T-cell (primary cell): ENCODE data around the gene CDRT4. TPM values are rescaled to one million over a fixed set of nuclear protein-coding genes. Genes with fewer than 3 reads are reported as not detected.

Experiments used
- ATAC-seq, 4 experiments: fragments of 200-7000 bp in 3 of 4; fragments of 150-1000 bp in 1 of 4; cut with Tn5 transposase; replicated peaks in 1 of 4; 1 replicate in 3 of 4; 2 replicates in 1 of 4; pipeline ENCODE4 v1.10.0; 2021; ENCODE audit warnings: moderate library complexity in 3 of 4, mild to moderate bottlenecking in 2 of 4, moderate number of reproducible peaks in 1 of 4
- CTCF ChIA-PET, 2 donors: fragments of 300-600 bp; sonication (Branson Sonifier 250); formaldehyde crosslinking; loops; one replicate each; lab custom pipeline; 2022; ENCODE audit warnings: antibody characterized with exemption in 2 of 2; lab: Charles Lee
- POLR2A ChIA-PET, 2 donors: fragments of 300-600 bp; sonication (Branson Sonifier 250); formaldehyde crosslinking; loops; one replicate each; lab custom pipeline; 2022; ENCODE audit warnings: antibody characterized with exemption in 2 of 2; lab: Charles Lee
- DNase-seq, 35 experiments: peaks; one replicate each; pipeline versions ENCODE4 v3.0.0 to v3.0.0-alpha.2; 2013 to 2023
- H3K27ac ChIP-seq: one replicate; pipeline ENCODE4 v1.5.1; 2013; ENCODE audit warnings: low read length
- H3K27me3 ChIP-seq, 2 experiments: replicated peaks in 1 of 2; 1 replicate in 1 of 2; 2 replicates in 1 of 2; pipeline versions ENCODE4 v1.6.1 to v1.7.0; 2013; ENCODE audit warnings: low read length in 1 of 2, mixed read lengths in 1 of 2; ENCODE audit not compliant: control insufficient read depth in 2 of 2, insufficient read depth in 2 of 2; ENCODE audit errors: extremely low read depth in 1 of 2
- H3K36me3 ChIP-seq, 2 donors: 1 replicate in 1 of 2; 2 replicates in 1 of 2; pipeline versions ENCODE4 v1.6.1 to v1.7.0; 2013; ENCODE audit warnings: low read length in 1 of 2; ENCODE audit not compliant: control insufficient read depth in 2 of 2, insufficient read depth in 1 of 2; ENCODE audit errors: extremely low read depth in 1 of 2
- H3K4me1 ChIP-seq, 2 experiments: 1 replicate in 1 of 2; 2 replicates in 1 of 2; pipeline versions ENCODE4 v1.6.1 to v1.7.0; 2013; ENCODE audit warnings: low read length in 2 of 2, mixed read lengths in 1 of 2; ENCODE audit not compliant: insufficient read depth in 2 of 2, control insufficient read depth in 1 of 2; ENCODE audit errors: extremely low read depth in 1 of 2
- H3K4me3 ChIP-seq, 2 donors: 1 replicate in 1 of 2; 2 replicates in 1 of 2; pipeline versions ENCODE4 v1.5.1 to v1.7.0; 2013; ENCODE audit warnings: mild to moderate bottlenecking in 2 of 2, low read length in 1 of 2, moderate library complexity in 1 of 2; ENCODE audit not compliant: control insufficient read depth in 1 of 2; ENCODE audit errors: extremely low read depth in 1 of 2
- H3K9me3 ChIP-seq: 2 replicates; pipeline ENCODE4 v1.7.0; 2013
- H3K27ac Mint-ChIP-seq, 2 donors: one replicate each; pipeline ENCODE4 v1.8.0; 2020 to 2021; ENCODE audit warnings: mild to moderate bottlenecking in 2 of 2, mixed read lengths in 2 of 2
- H3K27me3 Mint-ChIP-seq, 2 donors: one replicate each; pipeline ENCODE4 v1.8.0; 2021 to 2022; ENCODE audit warnings: mixed read lengths in 2 of 2
- H3K36me3 Mint-ChIP-seq: one replicate; pipeline ENCODE4 v1.8.0; 2021; ENCODE audit warnings: mixed read lengths
- H3K4me1 Mint-ChIP-seq, 3 donors: one replicate each; pipeline ENCODE4 v1.8.0; 2020 to 2022; ENCODE audit warnings: mixed read lengths in 3 of 3, mild to moderate bottlenecking in 1 of 3
- H3K4me3 Mint-ChIP-seq, 3 donors: one replicate each; pipeline ENCODE4 v1.8.0; 2020 to 2022; ENCODE audit warnings: mild to moderate bottlenecking in 3 of 3, mixed read lengths in 3 of 3, moderate library complexity in 3 of 3
- H3K9me3 Mint-ChIP-seq, 3 donors: one replicate each; pipeline ENCODE4 v1.8.0; 2020 to 2022; ENCODE audit warnings: mixed read lengths in 3 of 3
- WGBS: methylation state at CpG from one replicate; pipeline ENCODE4 v1.1.5; 2013; ENCODE audit warnings: missing lambda C conversion rate; ENCODE audit not compliant: insufficient coverage; 5-methylcytosine and 5-hydroxymethylcytosine counted together
- total RNA-seq, 35 experiments: library from RNA in 6 of 35; stranded (reverse) in 6 of 35; fragments of 120-200 nt in 1 of 35; gene quantifications; one replicate each; pipeline versions ENCODE4 v1.2.1 to v1.2.4 and lab custom pipeline; 2013 to 2026

Gene CDRT4
- total RNA-seq, 5 donors from 2014 or later (not counting 1 experiment from before 2014, with no cell fraction given), result 4.7 to 10.0 (median 9.0) TPM

DNA sequence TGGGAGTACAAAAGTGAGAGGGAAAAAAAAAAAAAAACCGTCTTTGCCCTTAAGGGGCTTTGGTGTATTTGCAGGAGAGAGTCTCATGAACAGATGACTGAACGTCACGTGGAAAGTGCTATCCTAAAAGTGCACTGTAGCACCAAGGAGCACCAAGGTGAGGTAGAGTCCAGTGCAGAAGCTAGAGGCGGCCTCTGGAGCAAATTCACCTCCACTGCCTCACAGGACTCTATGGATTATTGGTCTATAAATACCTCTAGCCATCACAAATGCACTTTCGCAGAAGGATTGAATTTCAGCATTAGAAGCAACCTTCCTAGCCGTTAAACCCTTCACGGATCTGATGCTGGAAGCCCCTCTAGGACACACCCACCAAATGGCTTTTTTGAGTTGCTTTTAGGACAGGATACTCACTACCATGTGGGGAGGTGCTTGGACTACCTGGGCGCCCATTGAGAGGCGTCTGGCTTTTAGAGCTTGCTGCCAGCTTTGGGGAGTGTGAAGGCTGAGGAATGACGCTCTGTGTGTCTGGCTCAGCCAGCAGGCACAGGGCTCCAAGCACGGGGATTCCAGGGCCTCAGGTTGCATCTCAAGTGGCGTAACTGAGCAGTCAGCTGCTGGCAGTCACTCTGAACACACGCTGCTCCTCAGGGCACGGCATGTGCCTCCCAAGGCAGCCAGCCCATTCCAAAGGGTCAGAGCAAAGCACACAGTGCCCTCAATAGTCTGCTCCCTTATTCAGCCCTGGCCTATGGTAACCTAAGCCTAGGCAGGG, 52.7 kb downstream of the CDRT4 start:
- CTCF ChIA-PET, result no interaction called here
- ATAC-seq, result no peak
- H3K4me1 Mint-ChIP-seq, result no peaks in the 10 kb centered on the region

DNA sequence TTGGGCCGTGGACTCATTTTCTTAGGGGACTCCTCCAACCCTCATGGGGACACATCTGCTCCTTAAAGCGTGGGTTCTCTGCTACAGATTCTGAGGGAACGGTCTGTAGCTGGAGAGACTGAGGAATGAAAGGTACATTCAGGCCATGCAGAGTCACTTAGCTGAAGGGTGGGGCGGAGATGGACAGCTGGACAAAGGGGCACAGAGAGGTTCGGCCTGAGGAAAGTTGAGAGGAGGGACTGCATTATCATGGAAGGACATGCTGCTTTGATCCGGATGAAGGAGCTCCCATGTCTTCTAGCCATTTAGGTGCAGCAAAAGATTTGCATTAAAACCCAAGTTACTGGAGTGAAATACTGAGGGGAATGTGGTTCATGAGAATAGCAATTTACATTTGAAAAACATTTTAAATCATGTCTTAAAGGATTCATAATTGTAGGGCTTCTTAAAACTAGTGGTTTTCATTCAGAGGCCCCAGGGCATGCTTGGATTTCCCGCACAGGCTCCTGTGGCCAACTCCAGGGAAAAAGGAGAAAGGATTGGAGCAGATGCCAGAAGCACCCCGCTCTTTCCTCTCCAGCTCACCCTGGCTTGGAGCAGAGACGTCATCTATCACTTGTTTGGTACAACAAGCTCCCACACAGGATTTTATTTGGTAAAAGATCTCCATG, 54.2 kb downstream of the CDRT4 start:
- Histone ChIP-seq H3K9me3 (no peaks in the 10 kb centered on the region), H3K27me3 (no peaks in the 10 kb centered on the region), H3K36me3 (no peaks in the 10 kb centered on the region), H3K4me1 (no peaks in the 10 kb centered on the region), H3K4me3 (no peak overlapping the region), H3K27ac (no peak overlapping the region)
- 93% methylated on average over 5 of the region's 9 CpGs for WGBS
- no peaks in the 10 kb centered on the region for H3K9me3 Mint-ChIP-seq
- DNase-seq, result no peak
- H3K4me3 Mint-ChIP-seq, result no peak overlapping the region
- ChIA-PET CTCF (no interaction called here), POLR2A (no interaction called here)
- H3K27ac Mint-ChIP-seq, result no peak overlapping the region
- no peaks in the 10 kb centered on the region for H3K4me1 Mint-ChIP-seq
- ATAC-seq, result no peak
- H3K27me3 Mint-ChIP-seq, result no peaks in the 10 kb centered on the region
- no peaks in the 10 kb centered on the region for H3K36me3 Mint-ChIP-seq

More for the DNA sequence above, 52.7 kb downstream of the CDRT4 start:
- no peaks in the 10 kb centered on the region for H3K27me3 ChIP-seq
- POLR2A ChIA-PET, result no interaction called here
- no peak overlapping the region for H3K4me3 ChIP-seq
- no peaks in the 10 kb centered on the region for H3K4me1 ChIP-seq
- H3K9me3 Mint-ChIP-seq, result no peaks in the 10 kb centered on the region
- DNase-seq, result no peak
- H3K36me3 Mint-ChIP-seq, result no peaks in the 10 kb centered on the region
- no peak overlapping the region for H3K4me3 Mint-ChIP-seq
- no peaks in the 10 kb centered on the region for H3K9me3 ChIP-seq
- 85% methylated on average over 10 of the region's 14 CpGs for WGBS
- no peak overlapping the region for H3K27ac Mint-ChIP-seq
- H3K36me3 ChIP-seq, result no peaks in the 10 kb centered on the region
- H3K27ac ChIP-seq, result no peak overlapping the region
- H3K27me3 Mint-ChIP-seq, result no peaks in the 10 kb centered on the region

DNA sequence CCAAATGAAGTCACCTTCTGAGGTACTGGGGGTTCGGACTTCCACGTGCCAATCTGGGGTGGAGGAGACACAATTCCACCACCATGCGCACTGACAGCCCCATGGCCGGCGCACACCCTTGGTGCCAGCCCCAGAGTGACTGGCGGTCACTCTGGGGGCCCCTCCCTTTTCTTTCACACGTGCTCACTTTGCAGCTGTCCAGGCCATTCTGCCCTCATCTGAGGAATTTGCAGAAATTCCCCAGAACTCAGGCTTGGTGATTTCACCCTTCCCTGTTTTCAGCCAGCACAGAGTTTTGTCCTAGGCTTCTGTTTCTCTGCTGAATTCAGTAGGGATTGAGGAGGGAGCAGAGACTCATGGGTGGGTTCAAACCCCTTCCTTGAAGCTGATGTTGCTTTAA, 54.8 kb downstream of the CDRT4 start:
- Histone ChIP-seq H3K4me1 (no peaks in the 10 kb centered on the region), H3K9me3 (no peaks in the 10 kb centered on the region), H3K4me3 (no peak overlapping the region), H3K36me3 (no peaks in the 10 kb centered on the region), H3K27me3 (no peaks in the 10 kb centered on the region), H3K27ac (no peak overlapping the region)
- Mint-ChIP-seq H3K36me3 (no peaks in the 10 kb centered on the region), H3K9me3 (no peaks in the 10 kb centered on the region), H3K27ac (no peak overlapping the region), H3K4me1 (no peaks in the 10 kb centered on the region), H3K4me3 (no peak overlapping the region), H3K27me3 (peaks cover 0 to 4% of the 10 kb centered on the region in 2 donors)
- CTCF ChIA-PET, result no interaction called here
- DNase-seq, result no peak
- ATAC-seq, result no peak
- 81% methylated on average over 7 of the region's 7 CpGs for WGBS
- POLR2A ChIA-PET, result interaction anchor here in 1 of 2 donors (0.6 kb wide), 1 partner anchor 212 kb away, joined by 5 read pairs; no protein-coding TSS in a partner anchor

DNA sequence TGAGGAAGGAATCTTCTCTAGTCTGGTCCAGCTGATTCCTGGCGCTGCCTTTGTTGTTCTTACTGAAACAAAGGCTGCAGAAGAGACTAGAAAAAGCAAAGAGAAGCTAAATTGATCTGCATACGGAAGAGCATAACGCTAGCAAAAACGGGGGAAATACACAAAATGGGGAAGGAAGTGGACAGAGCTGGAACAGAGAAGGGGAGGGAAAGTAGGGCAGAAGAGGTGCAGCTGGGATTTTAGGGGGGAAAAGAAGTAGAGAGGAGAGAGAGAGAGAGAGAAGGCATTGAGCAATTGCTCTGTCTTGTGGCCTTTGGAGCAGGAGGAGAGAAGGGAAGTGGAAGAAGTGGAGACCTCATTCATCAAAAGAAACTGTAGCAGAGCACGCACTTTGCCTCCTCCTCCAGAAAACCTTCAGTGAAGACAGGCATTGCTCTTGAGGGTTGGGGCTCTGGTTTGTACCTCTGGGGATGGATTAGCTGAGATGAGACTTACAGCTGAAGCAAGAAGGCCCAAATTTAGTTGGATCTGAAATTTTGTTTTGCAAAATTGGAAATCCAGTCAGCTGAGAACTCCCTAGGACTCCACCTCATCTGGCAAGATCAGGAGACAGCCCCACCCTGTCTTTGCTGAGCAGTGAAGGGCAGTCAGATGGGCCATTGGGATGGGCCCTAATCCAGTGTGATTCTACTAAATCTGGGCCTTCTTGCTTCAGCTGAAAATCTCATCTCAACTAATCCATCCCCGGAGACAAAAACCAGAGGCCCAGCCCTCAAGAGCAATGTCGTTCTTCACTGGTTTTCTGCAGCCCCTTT, 55.8 kb downstream of the CDRT4 start:
- no peaks in the 10 kb centered on the region for H3K4me1 ChIP-seq
- H3K9me3 ChIP-seq, result no peaks in the 10 kb centered on the region
- no peaks in the 10 kb centered on the region for H3K36me3 ChIP-seq
- H3K27me3 ChIP-seq, result peaks cover 0 to 3% of the 10 kb centered on the region in 2 experiments
- no peak for DNase-seq
- no peaks in the 10 kb centered on the region for H3K4me1 Mint-ChIP-seq
- H3K4me3 Mint-ChIP-seq, result no peak overlapping the region
- no peaks in the 10 kb centered on the region for H3K36me3 Mint-ChIP-seq
- H3K27ac ChIP-seq, result no peak overlapping the region
- POLR2A ChIA-PET, result no interaction called here
- CTCF ChIA-PET, result no interaction called here
- no peak overlapping the region for H3K27ac Mint-ChIP-seq
- 48% methylated on average over 6 of the region's 7 CpGs for WGBS
- no peaks in the 10 kb centered on the region for H3K9me3 Mint-ChIP-seq
- no peak for ATAC-seq
- no peak overlapping the region for H3K4me3 ChIP-seq
- peaks cover 0 to 4% of the 10 kb centered on the region in 2 donors for H3K27me3 Mint-ChIP-seq

DNA sequence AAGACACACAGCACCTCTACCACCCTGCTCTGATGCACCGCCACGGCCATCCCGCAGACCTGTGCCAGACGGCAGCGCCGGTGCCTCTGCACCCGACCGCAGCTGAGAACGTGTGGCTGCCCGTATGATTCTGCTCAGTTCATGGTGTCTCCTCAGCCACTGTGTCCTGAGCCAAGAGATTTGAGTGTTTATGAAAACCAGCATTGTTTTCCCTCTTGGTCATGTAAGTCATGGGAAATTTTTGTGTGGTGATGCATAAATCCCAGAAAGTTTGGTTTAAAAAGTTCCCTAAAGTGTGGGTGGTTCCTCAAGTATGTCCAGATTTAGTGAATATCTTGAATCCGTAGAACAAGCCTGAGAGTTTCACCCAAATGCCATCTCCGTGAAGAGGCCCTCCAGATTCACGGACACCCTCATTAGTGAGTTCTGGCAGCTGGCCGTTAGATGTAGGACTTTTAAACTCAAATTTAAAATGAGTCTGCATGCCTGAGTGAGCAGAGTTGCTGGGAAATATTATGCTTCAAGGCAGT, 57.6 kb downstream of the CDRT4 start:
- Mint-ChIP-seq H3K4me3 (no peak overlapping the region), H3K9me3 (no peaks in the 10 kb centered on the region), H3K27me3 (peaks cover 0 to 4% of the 10 kb centered on the region in 2 donors), H3K4me1 (no peaks in the 10 kb centered on the region), H3K27ac (no peak overlapping the region), H3K36me3 (no peaks in the 10 kb centered on the region)
- no peaks in the 10 kb centered on the region for H3K4me1 ChIP-seq
- CTCF ChIA-PET, result interaction anchor here in 1 of 2 donors (0.6 kb wide), 1 partner anchor 15 kb away, joined by 10 read pairs; no protein-coding TSS in a partner anchor
- H3K4me3 ChIP-seq, result no peak overlapping the region
- DNase-seq, result no peak
- no peaks in the 10 kb centered on the region for H3K36me3 ChIP-seq
- no peaks in the 10 kb centered on the region for H3K9me3 ChIP-seq
- 100% methylated on average over 1 of the region's 14 CpGs for WGBS
- H3K27me3 ChIP-seq, result peaks cover 0 to 10% of the 10 kb centered on the region in 2 experiments
- no peak for ATAC-seq
- POLR2A ChIA-PET, result no interaction called here
- no peak overlapping the region for H3K27ac ChIP-seq

DNA sequence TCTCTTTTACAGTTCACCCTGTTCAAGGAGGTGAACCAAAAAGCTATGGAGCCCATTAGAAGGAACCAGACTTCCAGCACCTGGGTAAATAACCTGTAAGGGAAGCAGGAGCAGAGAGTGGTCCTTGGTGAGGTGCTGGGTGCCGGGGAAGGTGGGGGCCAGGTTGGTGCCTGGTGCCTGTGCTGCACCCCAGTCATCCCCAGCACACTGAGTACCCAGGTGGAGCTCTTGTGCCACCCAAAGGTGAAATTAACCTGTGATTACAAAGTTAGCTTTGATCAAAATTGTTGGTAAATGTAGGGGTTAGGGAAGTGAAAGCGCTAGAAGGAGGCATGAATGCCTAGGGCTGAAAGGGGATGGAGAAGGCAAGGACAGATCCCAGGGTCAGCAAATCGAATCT, 58.6 kb downstream of the CDRT4 start:
- no peaks in the 10 kb centered on the region for H3K36me3 ChIP-seq
- H3K27ac ChIP-seq, result no peak overlapping the region
- no peak overlapping the region for H3K4me3 ChIP-seq
- peaks cover 0 to 10% of the 10 kb centered on the region in 2 experiments for H3K27me3 ChIP-seq
- H3K9me3 Mint-ChIP-seq, result no peaks in the 10 kb centered on the region
- no peaks in the 10 kb centered on the region for H3K36me3 Mint-ChIP-seq
- peak overlapping the region in 1 of 2 donors; percentile 39 for H3K27ac Mint-ChIP-seq
- no peak overlapping the region for H3K4me3 Mint-ChIP-seq
- WGBS, result 94% methylated on average over 2 of the region's 3 CpGs
- no peaks in the 10 kb centered on the region for H3K4me1 ChIP-seq
- DNase-seq (no peak), ATAC-seq (no peak)
- ChIA-PET POLR2A (no interaction called here), CTCF (no interaction called here)
- H3K27me3 Mint-ChIP-seq, result peaks cover 0 to 4% of the 10 kb centered on the region in 2 donors
- no peaks in the 10 kb centered on the region for H3K9me3 ChIP-seq
- no peaks in the 10 kb centered on the region for H3K4me1 Mint-ChIP-seq
